ENCODE measurements around the gene PRDM4.

The PRDM4 gene

DNA sequence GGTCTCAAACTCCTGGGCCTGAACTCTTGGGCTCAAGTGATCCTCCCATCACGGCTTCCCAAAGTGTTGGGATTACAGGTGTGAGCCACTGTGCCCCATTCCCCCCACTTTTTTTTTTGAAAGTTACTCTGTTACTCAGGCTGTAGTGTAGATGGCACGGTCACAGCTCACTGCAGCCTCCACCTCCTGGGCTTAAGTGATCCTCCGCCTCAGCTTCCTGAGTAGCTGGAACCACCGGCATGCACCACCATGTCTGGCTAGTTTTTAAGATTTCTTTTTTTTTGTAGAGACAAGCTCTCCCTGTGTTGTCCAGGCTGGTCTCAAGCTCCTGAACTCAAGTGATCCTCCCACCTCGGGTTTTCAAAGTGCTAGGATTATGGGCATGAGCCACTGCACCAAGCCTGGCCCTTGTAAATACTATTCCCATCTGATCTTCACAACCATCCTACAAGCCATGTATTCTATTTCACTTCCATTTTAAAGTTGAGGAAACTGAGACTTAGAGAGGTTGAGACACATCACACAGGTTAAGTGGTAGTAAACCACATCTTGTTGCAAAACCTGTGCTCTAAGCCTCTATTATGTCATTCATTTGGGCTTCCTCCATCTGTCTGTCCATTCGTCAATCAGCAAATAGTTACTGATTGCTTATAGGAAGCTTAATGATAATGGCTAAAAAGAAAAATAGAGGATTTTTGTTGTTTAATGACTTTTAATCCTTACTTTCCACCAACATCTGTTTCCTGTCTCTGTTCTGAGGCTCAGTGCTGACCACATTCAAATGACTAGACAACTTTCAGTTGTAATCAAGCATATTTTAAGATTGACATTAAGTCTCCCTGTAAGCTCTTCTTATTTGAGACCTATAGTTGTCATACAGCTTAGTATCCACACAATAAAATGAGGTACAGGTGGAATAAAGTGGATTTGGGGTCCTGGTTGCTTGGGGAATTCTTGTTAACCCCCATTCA is 22.8 kb upstream of the PRDM4 start:
- Mint-ChIP-seq H3K27ac (no peak overlapping the region), H3K4me3 (no peak overlapping the region), H3K4me1 (no peaks in the 10 kb centered on the region), H3K9me3 (no peaks in the 10 kb centered on the region), H3K36me3 (ENCODE audit: low read depth) (no peaks in the 10 kb centered on the region), H3K27me3 (ENCODE audit: low read depth) (peaks cover 47% of the 10 kb centered on the region)
- TF ChIP-seq, protein P1, sequence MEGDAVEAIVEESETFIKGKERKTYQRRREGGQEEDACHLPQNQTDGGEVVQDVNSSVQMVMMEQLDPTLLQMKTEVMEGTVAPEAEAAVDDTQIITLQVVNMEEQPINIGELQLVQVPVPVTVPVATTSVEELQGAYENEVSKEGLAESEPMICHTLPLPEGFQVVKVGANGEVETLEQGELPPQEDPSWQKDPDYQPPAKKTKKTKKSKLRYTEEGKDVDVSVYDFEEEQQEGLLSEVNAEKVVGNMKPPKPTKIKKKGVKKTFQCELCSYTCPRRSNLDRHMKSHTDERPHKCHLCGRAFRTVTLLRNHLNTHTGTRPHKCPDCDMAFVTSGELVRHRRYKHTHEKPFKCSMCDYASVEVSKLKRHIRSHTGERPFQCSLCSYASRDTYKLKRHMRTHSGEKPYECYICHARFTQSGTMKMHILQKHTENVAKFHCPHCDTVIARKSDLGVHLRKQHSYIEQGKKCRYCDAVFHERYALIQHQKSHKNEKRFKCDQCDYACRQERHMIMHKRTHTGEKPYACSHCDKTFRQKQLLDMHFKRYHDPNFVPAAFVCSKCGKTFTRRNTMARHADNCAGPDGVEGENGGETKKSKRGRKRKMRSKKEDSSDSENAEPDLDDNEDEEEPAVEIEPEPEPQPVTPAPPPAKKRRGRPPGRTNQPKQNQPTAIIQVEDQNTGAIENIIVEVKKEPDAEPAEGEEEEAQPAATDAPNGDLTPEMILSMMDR (IDR thresholded peaks at IDR 0.05; ENCODE audit: unreplicated experiment in 3 of 3): no peak

DNA sequence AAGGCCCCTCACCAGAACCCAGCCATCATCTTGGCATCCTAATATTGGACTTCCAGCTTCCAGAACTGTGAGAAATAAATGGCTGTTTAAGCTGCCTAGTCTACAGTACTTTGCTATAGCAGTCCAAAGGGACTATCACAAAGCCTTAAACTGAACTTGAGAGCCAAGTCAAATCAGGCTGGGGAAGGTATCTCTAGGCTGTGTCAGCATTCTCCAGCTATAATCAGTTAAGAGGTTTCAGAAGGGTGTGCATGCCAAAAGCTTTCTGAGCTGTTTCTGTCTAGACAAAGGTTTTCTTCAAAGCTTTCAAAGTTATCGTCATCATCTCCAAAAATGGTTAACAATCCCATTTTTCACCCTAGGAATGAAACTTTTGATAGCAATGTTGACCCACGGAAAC is 21.1 kb upstream of the PRDM4 start:
- Mint-ChIP-seq H3K4me1 (no peaks in the 10 kb centered on the region), H3K27me3 (ENCODE audit: low read depth) (peaks cover 50% of the 10 kb centered on the region), H3K9me3 (no peaks in the 10 kb centered on the region), H3K27ac (no peak overlapping the region), H3K4me3 (no peak overlapping the region), H3K36me3 (ENCODE audit: low read depth) (no peaks in the 10 kb centered on the region)
- TF ChIP-seq, protein P1 (IDR thresholded peaks at IDR 0.05; ENCODE audit: unreplicated experiment in 3 of 3): no peak

DNA sequence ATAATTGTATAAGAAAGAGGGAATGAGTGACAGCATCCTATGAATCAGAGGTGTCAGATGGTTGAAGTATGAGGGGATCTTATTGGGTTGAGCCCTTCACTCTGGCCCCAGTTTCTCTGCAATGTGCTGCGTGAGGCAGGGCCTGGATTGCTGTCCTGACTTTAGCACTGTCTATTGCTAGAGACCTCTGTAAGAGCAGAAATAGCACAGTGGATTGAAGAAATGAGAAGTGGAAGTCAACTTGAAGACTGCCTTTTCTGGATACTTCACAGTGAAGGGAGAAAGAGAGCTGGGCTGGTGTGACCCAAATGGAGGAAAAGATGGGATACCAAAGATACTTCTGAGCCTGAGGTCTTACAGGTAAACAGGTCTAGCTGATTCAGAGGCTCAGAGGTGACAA is 19.4 kb upstream of the PRDM4 start:
- Mint-ChIP-seq H3K27me3 (ENCODE audit: low read depth) (peaks cover 68% of the 10 kb centered on the region), H3K4me3 (no peak overlapping the region), H3K27ac (no peak overlapping the region), H3K4me1 (no peaks in the 10 kb centered on the region), H3K9me3 (no peaks in the 10 kb centered on the region), H3K36me3 (ENCODE audit: low read depth) (no peaks in the 10 kb centered on the region)
- TF ChIP-seq, protein P1 (IDR thresholded peaks at IDR 0.05; ENCODE audit: unreplicated experiment in 3 of 3): no peak

DNA sequence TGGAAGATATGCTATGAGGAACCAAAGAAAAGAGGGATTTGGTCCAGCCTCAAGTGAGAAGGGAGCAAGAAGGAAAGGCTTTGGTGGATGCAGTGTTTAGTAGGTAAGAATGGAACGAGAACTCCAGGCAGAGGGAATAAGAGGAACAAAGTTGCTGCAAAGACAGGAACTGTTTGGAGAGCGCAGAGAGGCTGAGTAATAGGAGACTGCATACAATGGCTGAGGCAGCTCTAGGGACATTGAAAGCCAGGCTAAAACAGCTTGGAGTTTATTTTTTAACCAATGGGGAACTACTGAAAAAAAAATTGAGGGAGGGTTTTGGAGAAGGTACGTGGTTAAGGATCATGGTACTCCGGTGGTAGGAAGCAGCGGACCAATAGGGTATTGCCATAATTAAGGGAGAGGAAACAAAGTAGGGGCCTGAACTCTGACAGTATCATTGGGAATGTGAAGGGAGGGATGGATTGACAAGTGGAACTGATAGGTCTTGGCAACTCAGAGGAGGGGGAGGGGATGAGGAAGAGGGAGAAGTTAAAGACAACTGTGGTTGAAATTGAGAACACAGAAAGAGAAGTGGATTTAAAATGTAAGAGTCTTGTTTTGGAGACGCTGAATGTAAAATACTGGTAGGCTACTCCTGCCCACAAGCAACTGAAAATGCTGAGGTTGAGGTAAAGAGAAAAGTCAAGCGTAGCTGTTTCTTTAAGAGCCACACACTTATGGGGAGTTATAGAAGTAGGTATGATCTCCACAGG is 18.3 kb upstream of the PRDM4 start:
- no peak overlapping the region for H3K27ac Mint-ChIP-seq
- H3K4me1 Mint-ChIP-seq: no peaks in the 10 kb centered on the region
- peaks cover 78% of the 10 kb centered on the region for H3K27me3 Mint-ChIP-seq (ENCODE audit: low read depth)
- H3K4me3 Mint-ChIP-seq: no peak overlapping the region
- no peaks in the 10 kb centered on the region for H3K9me3 Mint-ChIP-seq
- TF ChIP-seq, protein P1 (IDR thresholded peaks at IDR 0.05; ENCODE audit: unreplicated experiment in 3 of 3): no peak
- H3K36me3 Mint-ChIP-seq (ENCODE audit: low read depth): no peaks in the 10 kb centered on the region

DNA sequence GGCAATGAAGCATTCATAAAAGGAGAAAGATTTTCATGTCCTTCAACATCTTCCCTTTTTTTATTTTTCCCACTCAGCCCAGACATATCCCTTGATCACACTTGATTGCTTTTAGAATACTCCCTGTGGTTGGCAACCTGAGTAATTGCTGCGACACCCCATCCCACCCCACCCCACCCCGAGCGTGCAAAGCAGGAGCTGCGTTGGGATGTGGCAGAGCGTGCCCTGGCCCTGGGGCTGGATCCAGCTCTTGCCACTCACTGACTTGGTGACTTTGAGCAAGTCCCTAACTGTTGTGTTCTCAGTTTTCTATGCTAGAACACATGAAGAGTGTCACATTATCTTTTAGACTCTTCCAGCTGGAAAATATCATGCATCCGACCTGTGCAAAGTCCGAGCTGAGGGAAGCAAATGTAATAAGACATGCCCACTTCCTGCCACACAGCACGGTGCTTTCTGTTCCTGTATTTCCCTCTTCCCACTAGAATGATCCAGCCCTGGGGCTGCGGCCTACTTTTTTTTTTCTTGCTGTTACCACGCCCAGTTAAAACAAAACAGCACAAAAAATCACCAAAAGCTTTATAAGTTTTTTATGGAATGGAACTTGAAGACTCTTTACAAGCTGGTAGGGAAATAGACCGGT is 17.6 kb upstream of the PRDM4 start:
- TF ChIP-seq, protein P1 (IDR thresholded peaks at IDR 0.05; ENCODE audit: unreplicated experiment in 3 of 3): no peak
- no peak overlapping the region for H3K27ac Mint-ChIP-seq
- peaks cover 80% of the 10 kb centered on the region for H3K27me3 Mint-ChIP-seq (ENCODE audit: low read depth)
- H3K4me3 Mint-ChIP-seq: no peak overlapping the region
- H3K4me1 Mint-ChIP-seq: no peaks in the 10 kb centered on the region
- H3K36me3 Mint-ChIP-seq (ENCODE audit: low read depth): no peaks in the 10 kb centered on the region
- no peaks in the 10 kb centered on the region for H3K9me3 Mint-ChIP-seq

Data from nephron (organoid).